Gastrocnemius medialis (tissue), 4 donors: ENCODE results near the gene TTC9. TPM values are rescaled to one million over a fixed set of nuclear protein-coding genes. Genes with fewer than 3 reads are reported as not detected.
A peak's percentile ranks its signal among the peaks of the same experiment; 100 is the strongest.

Experiments
- ATAC-seq, 2 donors: fragments of 150-250 bp; one replicate each; pipeline ENCODE4 v1.9.1; 2016
- DNase-seq, 2 donors: peaks; one replicate each; pipeline ENCODE4 v3.0.0-alpha.2; 2019
- H3K27ac ChIP-seq, 4 donors: fragments of 200-600 bp; sonication (generic); 1 replicate in 1 of 4; 2 replicates in 3 of 4; pipeline ENCODE4 v1.5.1; 2016 to 2018; ENCODE audit warnings: mild to moderate bottlenecking in 2 of 4, moderate library complexity in 1 of 4
- H3K27me3 ChIP-seq, 3 donors: fragments of 200-600 bp; sonication (generic) in 2 of 3; 1 replicate in 1 of 3; 2 replicates in 2 of 3; pipeline versions ENCODE4 v1.5.1 to v1.6.0; 2016 to 2019; ENCODE audit warnings: mild to moderate bottlenecking in 1 of 3, moderate library complexity in 1 of 3
- H3K36me3 ChIP-seq, 2 donors: fragments of 200-600 bp; sonication (generic) in 1 of 2; one replicate each; pipeline ENCODE4 v1.5.1; 2017 to 2018
- H3K4me1 ChIP-seq, 2 donors: fragments of 200-600 bp; sonication (generic) in 1 of 2; one replicate each; pipeline ENCODE4 v1.5.1; 2016 to 2017; ENCODE audit warnings: mild to moderate bottlenecking in 2 of 2
- H3K4me3 ChIP-seq, 4 donors: fragments of 200-600 bp; sonication (generic) in 3 of 4; 1 replicate in 1 of 4; 2 replicates in 3 of 4; pipeline ENCODE4 v1.5.1; 2016 to 2019; ENCODE audit warnings: mild to moderate bottlenecking in 2 of 4
- H3K9me3 ChIP-seq, 3 donors: fragments of 200-600 bp; sonication (generic) in 2 of 3; 1 replicate in 1 of 3; 2 replicates in 2 of 3; pipeline ENCODE4 v1.5.1; 2016 to 2019
- CTCF ChIP-seq, 5 experiments: fragments of 450-650 bp in 3 of 5; fragments of 200-600 bp in 2 of 5; sonication (generic) in 2 of 5; IDR thresholded peaks in 4 of 5; conservative IDR thresholded peaks in 1 of 5; 1 replicate in 4 of 5; 2 replicates in 1 of 5; pipeline ENCODE4 v1.5.1; 2016 to 2019; ENCODE audit warnings: antibody characterized with exemption in 5 of 5, mild to moderate bottlenecking in 3 of 5, moderate library complexity in 3 of 5
- POLR2A ChIP-seq, 2 donors: fragments of 450-650 bp; IDR thresholded peaks; one replicate each; pipeline ENCODE4 v1.6.1; 2017; ENCODE audit warnings: antibody characterized with exemption in 2 of 2, mild to moderate bottlenecking in 2 of 2, moderate library complexity in 2 of 2
- in situ Hi-C, 4 donors: fragments of 200-750 bp; cut with MboI; loops; one replicate each; pipeline versions ENCODE4 v1.15.0 to v1.8.0; 2017; ENCODE audit warnings: low sequenced_read_pairs in 4 of 4
- intact Hi-C: fragments of 100-400 bp; cut with DNase I; formaldehyde crosslinking; loops from one replicate; pipeline ENCODE4 v1.15.1; 2023; ENCODE audit warnings: low total_unique reads
- total RNA-seq, 4 donors: library from RNA; depleted of rRNA; stranded (reverse); fragments of >200 nt; gene quantifications; one replicate each; pipeline versions ENCODE4 v1.1.0 to v1.2.3, GENCODE V29; 2016

Gene TTC9
- total RNA-seq, 4 donors from 2014 or later, result 4.4 to 10.8 (median 9.1) TPM

- H3K27me3 ChIP-seq, result no peaks in the 10 kb centered on the region
- ATAC-seq (no peak), DNase-seq (no peak)
- intact Hi-C loops, result loop anchor here (5.0 kb wide), 1 partner anchor 151 kb away; no protein-coding TSS in a partner anchor
- H3K4me3 ChIP-seq, result no peak overlapping the region
- H3K9me3 ChIP-seq, result no peaks in the 10 kb centered on the region
- no peaks in the 10 kb centered on the region for H3K36me3 ChIP-seq
- in situ Hi-C loops, result no loop called here
- TF ChIP-seq POLR2A (IDR thresholded peaks at IDR 0.05), result no peak
- no peak for TF ChIP-seq CTCF (IDR thresholded peaks at IDR 0.05 in 4 of 5, conservative IDR thresholded peaks at IDR 0.05 in 1 of 5)
- H3K4me1 ChIP-seq, result peaks cover 14 to 40% of the 10 kb centered on the region in 2 donors
- H3K27ac ChIP-seq, result peak overlapping the region in 1 of 4 donors; percentile 37
These were observed 19.5 kb downstream of the TTC9 start for GRCh38 chr14:70660967-70661893.

DNA sequence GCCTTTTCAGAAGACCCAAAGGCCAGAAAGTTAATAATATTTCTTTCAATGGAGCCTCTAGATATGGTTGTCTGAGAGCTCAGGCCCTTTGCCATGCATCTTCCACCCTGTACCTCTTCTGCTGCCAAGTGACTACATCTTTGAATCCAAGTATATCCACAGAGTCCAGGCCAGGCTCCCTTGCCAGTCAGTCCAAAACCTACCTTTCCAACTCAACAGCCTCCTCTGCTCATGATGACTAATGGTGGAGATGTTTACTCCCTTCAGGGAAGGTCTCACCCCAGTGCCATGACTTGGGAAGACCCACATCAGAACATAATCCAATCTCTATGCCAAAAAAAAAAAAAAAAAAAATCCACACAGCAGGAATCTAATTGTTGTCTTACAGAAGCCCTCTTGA is 20.4 kb downstream of the TTC9 start:
- Histone ChIP-seq H3K36me3 (no peaks in the 10 kb centered on the region), H3K27me3 (no peaks in the 10 kb centered on the region), H3K9me3 (no peaks in the 10 kb centered on the region), H3K27ac (peak overlapping the region in 1 of 4 donors; percentile 37), H3K4me1 (peaks cover 14 to 40% of the 10 kb centered on the region in 2 donors), H3K4me3 (no peak overlapping the region)
- in situ Hi-C loops (no loop called here), intact Hi-C loops (loop anchor here (5.0 kb wide), 1 partner anchor 150 kb away; no protein-coding TSS in a partner anchor)
- no peak for ATAC-seq
- DNase-seq, result no peak
- no peak for TF ChIP-seq CTCF (IDR thresholded peaks at IDR 0.05 in 4 of 5, conservative IDR thresholded peaks at IDR 0.05 in 1 of 5)
- no peak for TF ChIP-seq POLR2A (IDR thresholded peaks at IDR 0.05)

- in situ Hi-C loops (no loop called here), intact Hi-C loops (loop anchor here (1.0 to 5.0 kb wide), 2 partner anchors 22 to 149 kb away; partner anchors contain the start of gene TTC9)
- no peak for ATAC-seq
- Histone ChIP-seq H3K36me3 (no peaks in the 10 kb centered on the region), H3K27ac (peak overlapping the region in 2 of 4 donors; percentile 52 to 73), H3K4me3 (no peak overlapping the region), H3K4me1 (peaks cover 14 to 40% of the 10 kb centered on the region in 2 donors), H3K27me3 (no peaks in the 10 kb centered on the region), H3K9me3 (no peaks in the 10 kb centered on the region)
- DNase-seq, result no peak
- TF ChIP-seq CTCF (IDR thresholded peaks at IDR 0.05 in 4 of 5, conservative IDR thresholded peaks at IDR 0.05 in 1 of 5), result no peak
- no peak for TF ChIP-seq POLR2A (IDR thresholded peaks at IDR 0.05)
These were observed 21.1 kb downstream of the TTC9 start for GRCh38 chr14:70662816-70663215.

DNA sequence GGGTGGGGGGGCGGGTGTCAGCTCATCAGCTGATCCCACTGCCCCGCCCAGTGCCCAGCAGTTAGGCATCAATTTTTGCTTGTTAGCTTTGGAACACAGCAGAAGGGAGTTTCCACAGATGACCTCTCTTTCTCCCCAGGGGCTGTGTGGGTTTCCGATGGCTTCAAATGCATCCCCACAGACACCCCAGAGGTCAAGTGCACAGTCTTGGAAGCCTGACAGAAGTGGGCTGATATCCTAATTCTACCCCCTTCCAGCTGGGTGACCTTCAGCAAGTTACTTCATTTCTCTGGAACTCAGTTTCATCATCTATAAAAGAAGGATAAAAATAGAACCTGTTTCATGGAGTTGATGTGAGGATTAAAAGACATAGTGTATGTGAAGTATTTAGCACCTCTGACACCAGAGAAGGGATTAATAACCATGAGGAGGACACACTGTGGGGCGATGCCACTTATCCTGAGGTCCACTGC is 22.0 kb downstream of the TTC9 start:
- in situ Hi-C loops (no loop called here), intact Hi-C loops (loop anchor here (1.0 to 5.0 kb wide), 2 partner anchors 22 to 149 kb away; partner anchors contain the start of gene TTC9)
- ATAC-seq (peak; percentile 80 to 92), DNase-seq (peak in 1 of 2 donors; percentile 12)
- peak overlapping the region in 3 of 4 donors; percentile 1 to 73 (median 52) for H3K27ac ChIP-seq
- H3K9me3 ChIP-seq, result no peaks in the 10 kb centered on the region
- TF ChIP-seq POLR2A (IDR thresholded peaks at IDR 0.05), result no peak
- TF ChIP-seq CTCF (IDR thresholded peaks at IDR 0.05 in 4 of 5, conservative IDR thresholded peaks at IDR 0.05 in 1 of 5), result no peak
- no peaks in the 10 kb centered on the region for H3K36me3 ChIP-seq
- H3K27me3 ChIP-seq, result no peaks in the 10 kb centered on the region
- H3K4me1 ChIP-seq, result peaks cover 14 to 40% of the 10 kb centered on the region in 2 donors
- H3K4me3 ChIP-seq, result no peak overlapping the region
